Natural killer cell (primary cell): ENCODE results near the gene DYRK1B. TPM values are rescaled to one million over a fixed set of nuclear protein-coding genes. Genes with fewer than 3 reads are reported as not detected.
A peak's percentile ranks its signal among the peaks of the same experiment; 100 is the strongest.

Experiments
- ATAC-seq, 3 donors: fragments of 150-1000 bp in 2 of 3; fragments of 200-7000 bp in 1 of 3; cut with Tn5 transposase; 1 replicate in 1 of 3; 2 replicates in 2 of 3; pipeline ENCODE4 v1.10.0; 2021; ENCODE audit warnings: mild to moderate bottlenecking in 2 of 3, moderate library complexity in 2 of 3
- DNase-seq, 2 donors: peaks; one replicate each; pipeline versions ENCODE4 v3.0.0 to v3.0.0-alpha.2; 2013 to 2021; ENCODE audit warnings: mixed read lengths in 1 of 2
- H3K27ac ChIP-seq: one replicate; pipeline ENCODE4 v1.5.1; 2013; ENCODE audit warnings: mild to moderate bottlenecking, low read length
- H3K27me3 ChIP-seq: one replicate; pipeline ENCODE4 v1.6.1; 2013; ENCODE audit warnings: low read length; ENCODE audit not compliant: control insufficient read depth, insufficient read depth
- H3K36me3 ChIP-seq: one replicate; pipeline ENCODE4 v1.6.1; 2013; ENCODE audit warnings: low read length; ENCODE audit not compliant: control insufficient read depth, insufficient read depth
- H3K4me1 ChIP-seq: one replicate; pipeline ENCODE4 v1.6.1; 2013; ENCODE audit warnings: low read length; ENCODE audit not compliant: control insufficient read depth, insufficient read depth
- H3K4me3 ChIP-seq: one replicate; pipeline ENCODE4 v1.5.1; 2013; ENCODE audit warnings: low read length
- H3K9me3 ChIP-seq: one replicate; pipeline ENCODE4 v1.6.1; 2013; ENCODE audit warnings: low read length; ENCODE audit not compliant: control insufficient read depth, insufficient read depth
- H3K27ac Mint-ChIP-seq, 2 donors: one replicate each; pipeline ENCODE4 v1.8.0; 2022; ENCODE audit warnings: mild to moderate bottlenecking in 2 of 2, mixed read lengths in 2 of 2, moderate library complexity in 1 of 2
- H3K27me3 Mint-ChIP-seq, 2 donors: one replicate each; pipeline ENCODE4 v1.8.0; 2022; ENCODE audit warnings: low read depth in 2 of 2, mixed read lengths in 2 of 2
- H3K36me3 Mint-ChIP-seq: one replicate; pipeline ENCODE4 v1.8.0; 2022; ENCODE audit warnings: mixed read lengths
- H3K4me1 Mint-ChIP-seq, 2 donors: one replicate each; pipeline ENCODE4 v1.8.0; 2022; ENCODE audit warnings: mixed read lengths in 2 of 2
- H3K4me3 Mint-ChIP-seq: one replicate; pipeline ENCODE4 v1.8.0; 2022; ENCODE audit warnings: mild to moderate bottlenecking, moderate library complexity, mixed read lengths
- H3K9me3 Mint-ChIP-seq, 2 donors: one replicate each; pipeline ENCODE4 v1.8.0; 2022; ENCODE audit warnings: mixed read lengths in 2 of 2
- WGBS: methylation state at CpG from one replicate; pipeline ENCODE4 v1.1.7; 2013; ENCODE audit warnings: missing lambda C conversion rate; ENCODE audit not compliant: insufficient coverage; 5-methylcytosine and 5-hydroxymethylcytosine counted together
- intact Hi-C: fragments of 100-400 bp; cut with micrococcal nuclease; formaldehyde crosslinking; loops from one replicate; pipeline ENCODE4 v1.14.2; 2022
- total RNA-seq, 4 donors: library from RNA; stranded (reverse); fragments of 120-200 nt in 1 of 4; gene quantifications; one replicate each; pipeline versions ENCODE4 v1.2.3 to v1.2.4, GENCODE V29; 2013 to 2022
- TF ChIP-seq, protein P1 (sequence below): fragments of 200-600 bp; IDR thresholded peaks from one replicate; pipeline ENCODE4 v1.8.0; 2022; ENCODE audit warnings: antibody characterized with exemption

Gene DYRK1B
- total RNA-seq, 3 donors from 2014 or later (not counting 1 experiment from before 2014, with no cell fraction given), result 27.5 to 54.2 (median 43.8) TPM

DNA sequence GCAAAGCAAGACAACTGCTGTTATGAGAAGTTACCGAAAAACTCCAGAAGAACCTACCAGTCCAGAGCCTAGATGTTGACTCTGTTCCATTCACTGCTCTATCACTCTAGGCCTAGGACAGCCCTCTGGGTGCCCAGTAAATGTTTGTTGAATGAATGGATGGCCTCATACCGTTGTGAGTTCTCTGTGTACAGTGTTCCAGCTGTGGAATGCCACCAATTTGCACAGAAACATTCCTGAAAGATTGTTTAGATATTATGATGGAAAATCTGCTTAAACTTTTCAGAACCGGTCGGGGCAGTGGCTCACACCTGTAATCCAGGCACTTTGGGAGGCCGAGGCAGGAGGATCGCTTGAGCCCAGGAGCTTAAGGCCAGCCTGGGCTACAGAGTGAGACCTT, 13.6 kb upstream of the DYRK1B start:
- H3K27ac ChIP-seq, result no peak overlapping the region
- peaks cover 43 to 44% of the 10 kb centered on the region in 2 donors for H3K4me1 Mint-ChIP-seq
- intact Hi-C loops, result no loop called here

DNA sequence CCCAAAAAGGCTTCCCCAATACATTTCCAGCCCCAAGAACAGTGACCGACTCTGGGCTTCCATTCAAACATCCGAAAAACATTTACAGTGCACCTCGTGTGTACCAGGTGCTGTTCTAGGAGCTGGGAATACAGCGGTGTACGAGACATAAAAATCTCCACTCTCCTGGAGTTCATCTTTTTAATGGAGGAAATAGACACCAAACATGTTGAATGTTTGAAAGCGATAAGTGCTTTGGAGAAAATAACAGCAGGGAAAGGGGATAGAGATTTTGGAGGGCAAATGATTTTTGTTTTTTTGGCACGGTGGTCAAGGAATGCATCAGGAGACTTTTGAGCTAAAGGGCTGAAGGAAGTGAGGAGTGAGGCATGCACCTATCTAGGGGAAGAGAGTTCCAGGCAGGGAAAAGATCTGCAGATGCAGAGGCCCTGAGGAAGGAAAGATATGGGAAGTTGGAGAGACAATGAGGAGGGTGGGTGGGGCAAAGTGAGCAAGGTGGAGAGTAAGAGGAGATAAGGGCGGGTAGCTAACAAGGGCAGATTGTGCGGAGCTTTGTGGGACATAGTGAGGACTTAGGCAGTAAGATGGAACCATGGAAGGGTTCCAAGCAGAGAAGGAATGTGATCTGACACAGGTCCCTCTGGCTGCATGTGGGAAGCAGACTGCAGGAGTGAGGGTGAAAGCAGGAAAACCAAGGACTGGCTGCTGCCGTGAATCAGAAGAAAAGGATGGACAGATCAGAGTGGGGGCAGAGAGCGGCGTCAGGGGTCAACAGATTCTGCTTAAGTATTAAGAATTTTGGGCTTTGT, 12.9 kb upstream of the DYRK1B start:
- H3K36me3 ChIP-seq, result no peaks in the 10 kb centered on the region
- no peak for ATAC-seq
- H3K4me3 ChIP-seq, result peak overlapping the region; percentile 92
- TF ChIP-seq, protein P1, sequence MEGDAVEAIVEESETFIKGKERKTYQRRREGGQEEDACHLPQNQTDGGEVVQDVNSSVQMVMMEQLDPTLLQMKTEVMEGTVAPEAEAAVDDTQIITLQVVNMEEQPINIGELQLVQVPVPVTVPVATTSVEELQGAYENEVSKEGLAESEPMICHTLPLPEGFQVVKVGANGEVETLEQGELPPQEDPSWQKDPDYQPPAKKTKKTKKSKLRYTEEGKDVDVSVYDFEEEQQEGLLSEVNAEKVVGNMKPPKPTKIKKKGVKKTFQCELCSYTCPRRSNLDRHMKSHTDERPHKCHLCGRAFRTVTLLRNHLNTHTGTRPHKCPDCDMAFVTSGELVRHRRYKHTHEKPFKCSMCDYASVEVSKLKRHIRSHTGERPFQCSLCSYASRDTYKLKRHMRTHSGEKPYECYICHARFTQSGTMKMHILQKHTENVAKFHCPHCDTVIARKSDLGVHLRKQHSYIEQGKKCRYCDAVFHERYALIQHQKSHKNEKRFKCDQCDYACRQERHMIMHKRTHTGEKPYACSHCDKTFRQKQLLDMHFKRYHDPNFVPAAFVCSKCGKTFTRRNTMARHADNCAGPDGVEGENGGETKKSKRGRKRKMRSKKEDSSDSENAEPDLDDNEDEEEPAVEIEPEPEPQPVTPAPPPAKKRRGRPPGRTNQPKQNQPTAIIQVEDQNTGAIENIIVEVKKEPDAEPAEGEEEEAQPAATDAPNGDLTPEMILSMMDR, result no peak
- DNase-seq, result no peak
- H3K27ac Mint-ChIP-seq, result peak overlapping the region; percentile 92 to 94
- 46% methylated on average over 10 of the region's 12 CpGs for WGBS
- H3K27ac ChIP-seq, result peak overlapping the region; percentile 89
- H3K4me1 ChIP-seq, result peaks cover 32% of the 10 kb centered on the region
- intact Hi-C loops, result loop anchor here (1.0 kb wide), 1 partner anchor 23 kb away; no protein-coding TSS in a partner anchor
- H3K4me1 Mint-ChIP-seq, result peaks cover 48% of the 10 kb centered on the region in 2 donors
- no peaks in the 10 kb centered on the region for H3K9me3 Mint-ChIP-seq
- H3K4me3 Mint-ChIP-seq, result peak overlapping the region; percentile 92
- H3K9me3 ChIP-seq, result no peaks in the 10 kb centered on the region
- H3K27me3 ChIP-seq, result no peaks in the 10 kb centered on the region
- peaks cover 0 to 9% of the 10 kb centered on the region in 2 donors for H3K27me3 Mint-ChIP-seq
- no peaks in the 10 kb centered on the region for H3K36me3 Mint-ChIP-seq

More for the DNA sequence above, 13.6 kb upstream of the DYRK1B start:
- peaks cover 0 to 9% of the 10 kb centered on the region in 2 donors for H3K27me3 Mint-ChIP-seq
- DNase-seq (no peak), ATAC-seq (no peak)
- no peaks in the 10 kb centered on the region for H3K36me3 ChIP-seq
- no peaks in the 10 kb centered on the region for H3K27me3 ChIP-seq
- TF ChIP-seq, protein P1, result no peak
- H3K4me3 Mint-ChIP-seq, result peak overlapping the region; percentile 92
- H3K27ac Mint-ChIP-seq, result peak overlapping the region; percentile 92 to 94
- peaks cover 32% of the 10 kb centered on the region for H3K4me1 ChIP-seq
- no peaks in the 10 kb centered on the region for H3K9me3 Mint-ChIP-seq
- no peaks in the 10 kb centered on the region for H3K36me3 Mint-ChIP-seq
- WGBS, result 98% methylated on average over 6 of the region's 6 CpGs
- H3K4me3 ChIP-seq, result no peak overlapping the region
- no peaks in the 10 kb centered on the region for H3K9me3 ChIP-seq

DNA sequence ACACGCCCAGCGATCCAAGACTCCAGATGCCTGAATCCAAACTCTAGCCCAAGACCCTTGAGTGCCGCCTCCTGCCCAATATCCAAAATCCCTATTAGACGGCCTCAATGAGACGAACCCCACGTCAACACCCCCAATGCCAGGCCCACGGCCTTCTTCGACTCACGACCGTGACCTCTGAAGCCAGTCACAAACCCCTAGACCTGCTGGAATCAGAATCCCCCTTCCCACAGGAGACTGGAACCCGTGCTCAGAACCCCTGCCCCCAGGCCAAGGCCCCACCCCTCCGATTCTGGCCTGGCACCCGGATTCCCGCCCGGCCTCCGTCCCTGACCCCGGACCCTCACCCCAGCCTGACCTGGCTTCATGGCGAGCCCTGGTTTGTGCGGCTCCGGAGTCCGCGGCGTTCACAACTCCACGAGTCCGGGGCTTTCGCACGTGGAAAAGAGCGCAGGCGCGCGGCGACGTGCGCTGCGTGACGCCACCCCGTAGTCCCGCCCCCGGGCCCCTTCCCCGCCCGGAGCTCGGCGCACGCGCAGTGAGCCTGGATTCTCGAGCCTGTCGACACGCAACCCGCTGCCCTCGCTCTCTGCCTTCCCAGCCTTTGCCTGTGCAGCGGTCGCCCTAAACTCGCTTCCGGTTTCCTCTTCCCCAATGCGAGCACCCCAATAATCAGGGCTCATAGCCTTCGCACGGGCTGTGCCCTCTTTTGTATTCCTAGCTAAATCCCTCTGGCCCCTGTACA, 12.1 kb upstream of the DYRK1B start, which contains the start of gene FBL:
TSS of gene FBL (minus strand) at position 447 of the 745 bp plus-strand sequence. CDS start at position 368, 79 bp downstream.
- no peaks in the 10 kb centered on the region for H3K9me3 Mint-ChIP-seq
- Histone ChIP-seq H3K27me3 (no peaks in the 10 kb centered on the region), H3K4me3 (peak within 1 kb of the TSS; percentile 92), H3K36me3 (no peaks in the 10 kb centered on the region), H3K27ac (peak within 1 kb of the TSS; percentile 89), H3K9me3 (no peaks in the 10 kb centered on the region), H3K4me1 (peaks cover 32% of the 10 kb centered on the region)
- peaks cover 48% of the 10 kb centered on the region in 2 donors for H3K4me1 Mint-ChIP-seq
- intact Hi-C loops, result loop anchor here (1.0 to 2.0 kb wide), 2 partner anchors 22 to 295 kb away; no protein-coding TSS in a partner anchor
- H3K27ac Mint-ChIP-seq, result peak within 1 kb of the TSS; percentile 92 to 94
- ATAC-seq (peak; percentile 95 to 97 (median 95)), DNase-seq (peak; percentile 99)
- TF ChIP-seq, protein P1, result no peak
- under 1% methylated on average over 57 of the region's 57 CpGs for WGBS
- H3K36me3 Mint-ChIP-seq, result no peaks in the 10 kb centered on the region
- peaks cover 0 to 9% of the 10 kb centered on the region in 2 donors for H3K27me3 Mint-ChIP-seq
- H3K4me3 Mint-ChIP-seq, result peak within 1 kb of the TSS; percentile 92
